Non-pigmented ciliary epithelial cell (primary cell): ENCODE results near the gene ARFIP1.
"Not testable (repeated sequence)": the region's sequence is repeated elsewhere in the genome, so short reads cannot be mapped to it uniquely, and the experiment has no call there.

Experiments
- DNase-seq: peaks from one replicate; pipeline ENCODE4 v3.0.0-alpha.2; 2010; ENCODE audit warnings: low read depth

The ARFIP1 gene

DNA sequence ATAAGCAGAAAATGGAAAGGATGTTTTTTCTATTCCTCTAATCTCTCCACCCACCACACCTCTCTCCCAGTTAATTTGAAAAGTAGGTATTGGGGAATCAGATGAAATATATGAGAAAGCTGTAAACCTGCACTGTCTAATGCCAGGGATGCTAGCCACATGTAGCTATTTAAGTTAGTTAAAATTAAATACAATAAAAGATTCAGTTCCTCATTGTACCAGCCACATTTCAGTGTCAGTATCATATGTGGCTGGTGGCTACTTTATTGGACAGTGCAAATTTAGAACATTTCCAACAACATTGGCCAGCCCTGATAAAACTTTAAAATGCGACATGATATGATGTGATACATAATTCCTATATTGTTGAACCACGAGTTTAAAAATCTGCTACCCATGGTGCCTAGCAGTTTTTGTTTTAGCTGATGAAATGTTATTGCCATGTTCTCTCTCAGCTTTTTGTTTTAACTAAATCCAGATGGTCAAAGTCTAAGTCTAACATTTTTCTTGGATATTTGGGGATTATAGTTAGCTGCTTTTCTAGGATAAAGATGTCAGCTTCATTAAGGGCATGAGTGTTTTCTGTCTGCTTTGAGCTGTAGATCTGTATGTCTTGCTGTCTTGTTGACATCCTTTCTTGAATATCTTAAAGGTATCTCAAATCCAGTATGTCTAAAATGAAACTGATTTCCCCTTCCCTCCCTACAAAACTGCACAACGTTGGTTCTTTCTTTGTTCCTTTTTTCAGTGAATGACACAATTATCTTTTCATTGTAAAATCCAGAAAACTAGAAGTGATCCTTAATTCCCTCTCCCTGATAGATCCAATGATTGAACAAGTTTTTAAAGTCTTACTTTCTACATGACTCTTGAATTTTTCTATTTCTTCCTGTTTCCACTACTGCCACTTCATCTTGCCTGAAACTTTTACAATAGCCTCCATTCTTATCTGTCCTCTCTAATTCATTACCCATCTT lies 6.2 kb downstream of the ARFIP1 start:
- no peak for DNase-seq

- no peak for DNase-seq
These were observed 6.9 kb downstream of the ARFIP1 start for GRCh38 chr4:152786627-152787026.

DNA sequence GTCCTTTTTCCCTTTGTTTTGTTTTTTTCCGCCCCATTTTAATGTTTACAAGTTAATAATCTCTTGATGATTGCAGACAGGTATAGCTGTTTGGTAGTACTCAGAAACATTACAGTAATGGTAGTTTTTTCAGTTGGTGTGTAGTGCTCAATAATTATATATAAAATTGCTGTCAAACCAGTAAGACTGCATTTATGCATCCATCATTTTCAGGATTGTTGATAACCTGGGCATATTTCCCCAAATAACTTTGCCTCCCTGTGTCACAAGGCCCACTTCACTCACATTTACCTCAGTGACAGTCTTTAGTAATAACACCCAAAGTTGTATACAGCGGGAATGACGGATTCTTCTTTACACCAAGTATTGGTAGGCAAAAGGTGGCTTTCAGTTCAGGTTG lies 16.1 kb downstream of the ARFIP1 start:
- no peak for DNase-seq

- no peak for DNase-seq
These were observed 23.8 kb downstream of the ARFIP1 start for GRCh38 chr4:152803541-152803940.

- DNase-seq, result no peak
These were observed 25.4 kb downstream of the ARFIP1 start for GRCh38 chr4:152805071-152805650.

- no peak for DNase-seq
These were observed 26.1 kb downstream of the ARFIP1 start for GRCh38 chr4:152805818-152806217.

DNA sequence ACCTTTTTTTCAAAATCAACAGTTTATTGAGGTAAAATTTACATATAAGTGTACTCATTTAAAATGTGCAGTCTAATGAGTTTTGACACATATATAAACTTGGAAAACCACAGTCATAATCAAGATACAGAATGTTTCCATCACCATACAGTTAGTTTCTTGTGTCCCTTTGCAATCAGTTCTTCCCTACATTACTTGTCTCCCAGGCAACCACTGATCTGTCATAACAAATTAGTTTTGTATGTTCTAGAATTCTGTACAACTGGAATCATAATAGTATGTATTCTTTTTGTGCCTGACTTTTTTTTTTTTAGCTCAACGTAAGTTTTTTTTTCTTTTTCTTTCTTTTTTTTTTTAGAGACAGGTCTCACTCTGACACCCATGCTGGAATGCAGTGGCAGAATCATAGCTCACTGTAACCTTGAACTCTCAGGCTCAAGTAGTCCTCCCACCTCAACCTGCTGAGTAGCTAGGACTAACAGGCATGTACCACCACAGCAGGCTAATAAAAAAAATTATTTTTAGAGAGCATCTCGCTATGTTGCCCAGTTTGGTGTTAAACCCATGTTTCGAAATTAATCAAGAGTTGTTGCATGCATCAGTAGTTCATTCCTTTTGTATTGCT lies 26.9 kb downstream of the ARFIP1 start:
- DNase-seq, result no peak

- DNase-seq, result no peak
These were observed 27.6 kb downstream of the ARFIP1 start for GRCh38 chr4:152807294-152807829.

GRCh38 chr4:152808670-152809069 lies 28.9 kb downstream of the ARFIP1 start:
- no peak for DNase-seq

DNA sequence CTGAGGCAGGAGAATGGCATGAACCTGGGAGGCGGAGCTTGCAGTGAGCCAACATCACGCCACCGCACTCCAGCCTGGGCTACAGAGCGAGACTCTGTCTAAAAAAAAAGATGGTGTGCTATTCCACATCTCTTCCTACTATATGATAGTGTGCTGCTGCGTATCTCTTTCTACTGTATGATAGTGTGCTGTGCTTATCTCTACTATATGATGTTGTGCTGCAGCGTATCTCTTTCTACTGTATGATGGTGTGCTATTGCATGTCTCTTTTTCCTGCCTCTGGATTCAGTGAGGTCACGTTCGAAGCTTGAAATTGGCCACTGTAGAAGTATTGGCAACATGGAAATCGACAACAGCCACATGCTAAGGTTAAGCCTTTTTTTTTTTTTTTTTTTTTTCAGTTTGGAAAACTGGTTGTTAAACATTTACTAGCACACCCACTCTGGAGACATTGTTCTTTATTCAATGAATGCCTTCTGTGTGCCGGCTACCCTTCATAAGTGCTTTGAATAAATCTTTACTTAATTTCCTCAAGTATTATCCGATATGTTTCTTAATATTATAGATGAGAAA lies 31.0 kb downstream of the ARFIP1 start:
- DNase-seq, result no peak

GRCh38 chr4:152815078-152815477 lies 35.3 kb downstream of the ARFIP1 start:
- DNase-seq, result no peak

DNA sequence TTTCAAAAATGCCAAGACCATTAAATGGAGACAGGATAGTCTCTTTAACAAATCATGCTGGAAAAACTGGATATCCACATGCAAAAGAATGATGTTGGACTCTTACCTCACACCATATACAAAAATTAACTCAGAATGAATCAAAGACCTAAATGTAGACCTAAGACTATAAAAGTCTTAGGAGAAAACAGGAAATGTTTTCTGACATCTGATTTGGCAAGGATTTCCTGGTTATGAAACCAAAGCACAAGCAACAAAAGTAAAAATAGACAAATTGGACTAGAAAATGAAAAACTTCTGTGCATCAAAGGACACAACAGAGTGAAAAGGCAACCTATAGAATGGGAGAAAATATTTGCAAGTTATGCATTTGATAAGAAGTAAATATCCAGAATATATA lies 37.6 kb downstream of the ARFIP1 start:
- DNase-seq, result no peak

DNA sequence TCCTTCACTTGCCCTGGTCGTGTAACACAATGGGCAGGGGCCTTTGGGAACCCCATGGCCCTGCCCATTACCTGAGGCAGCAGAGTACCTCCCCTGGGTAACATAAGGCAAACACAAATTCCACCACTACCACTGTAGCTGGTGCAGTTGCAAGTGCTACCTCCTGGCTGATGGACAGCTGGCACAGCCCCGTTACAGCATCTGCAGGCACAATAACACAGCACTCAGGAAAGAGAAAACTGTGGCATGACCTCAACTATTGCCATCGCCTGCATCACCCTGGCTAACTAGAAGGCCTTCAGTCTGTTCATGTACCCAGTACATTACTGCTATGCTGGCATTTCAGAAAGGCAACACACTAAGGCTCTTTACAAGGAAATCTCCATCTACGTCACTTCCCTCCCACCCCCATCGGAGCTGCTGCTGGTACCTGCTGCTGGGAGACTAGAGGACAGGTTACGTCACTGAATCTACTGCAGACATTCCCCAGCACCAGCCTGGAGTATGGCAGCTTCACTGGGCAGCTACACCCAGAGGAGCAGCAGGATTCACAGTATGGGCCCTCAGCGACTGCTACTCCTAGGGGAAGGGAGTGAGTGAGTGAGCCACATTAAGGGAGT lies 39.4 kb downstream of the ARFIP1 start:
- DNase-seq, result no peak

- no peak for DNase-seq
These were observed 40.3 kb downstream of the ARFIP1 start for GRCh38 chr4:152820073-152820472.

GRCh38 chr4:152822323-152822722 lies 42.6 kb downstream of the ARFIP1 start:
- DNase-seq, result no peak

GRCh38 chr4:152824561-152824960 lies 44.8 kb downstream of the ARFIP1 start:
- no peak for DNase-seq

DNA sequence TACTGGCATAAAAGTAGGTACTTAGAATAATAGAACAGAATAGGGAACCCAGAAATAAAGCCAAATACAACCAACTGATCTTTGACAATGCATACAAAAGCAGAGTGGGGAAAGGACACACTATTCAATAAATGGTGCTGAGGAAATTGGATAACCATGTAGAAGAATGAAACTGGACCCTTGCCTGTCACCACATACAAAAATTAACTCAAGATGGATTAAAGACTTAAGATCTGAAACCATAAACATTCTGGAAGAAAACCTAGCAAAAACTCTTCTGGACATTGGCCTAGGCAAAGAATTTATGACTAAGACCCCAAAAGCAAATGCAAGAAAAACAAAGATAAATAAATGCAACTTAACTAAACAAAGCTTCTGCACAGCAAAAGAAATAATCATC lies 45.6 kb downstream of the ARFIP1 start:
- no peak for DNase-seq

DNA sequence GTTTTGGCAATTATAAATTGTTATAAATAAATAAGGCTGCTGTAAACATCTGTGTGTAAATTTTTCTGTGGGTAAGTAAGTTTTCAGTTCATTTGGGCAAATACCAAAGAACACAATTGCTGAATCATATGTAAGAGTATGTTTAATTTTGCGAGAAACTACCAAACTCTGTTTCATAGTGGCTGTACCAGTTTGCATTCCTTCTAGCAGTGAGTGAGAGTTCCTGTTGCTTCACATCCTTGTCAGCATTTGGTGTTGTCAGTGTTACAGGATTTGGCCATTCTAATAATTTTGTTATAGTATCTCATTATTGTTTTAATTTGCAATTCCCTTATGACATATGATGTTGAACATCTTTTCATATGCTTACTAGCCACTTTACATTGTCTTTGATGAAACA lies 48.4 kb downstream of the ARFIP1 start:
- DNase-seq, result no peak

DNA sequence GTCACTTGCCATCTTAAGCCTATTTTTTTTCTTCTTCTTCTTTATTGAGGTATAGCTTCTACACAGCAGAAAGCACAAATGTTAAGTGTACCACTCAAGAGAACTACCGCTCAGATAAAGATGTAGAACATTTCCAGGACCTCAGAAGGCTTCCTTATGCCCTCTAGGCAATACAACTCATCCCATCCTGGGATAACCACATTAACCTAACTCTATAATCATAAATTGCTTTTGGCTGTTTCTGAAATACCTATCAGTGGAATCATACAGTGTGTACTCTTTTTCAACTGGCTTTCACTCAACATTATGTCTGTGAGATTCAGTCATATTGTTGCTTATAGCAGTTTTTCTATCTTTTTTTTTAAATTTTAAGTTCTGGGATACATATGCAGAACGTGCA lies 51.7 kb downstream of the ARFIP1 start:
- no peak for DNase-seq

GRCh38 chr4:152836936-152837335 lies 57.2 kb downstream of the ARFIP1 start:
- DNase-seq, result no peak

DNA sequence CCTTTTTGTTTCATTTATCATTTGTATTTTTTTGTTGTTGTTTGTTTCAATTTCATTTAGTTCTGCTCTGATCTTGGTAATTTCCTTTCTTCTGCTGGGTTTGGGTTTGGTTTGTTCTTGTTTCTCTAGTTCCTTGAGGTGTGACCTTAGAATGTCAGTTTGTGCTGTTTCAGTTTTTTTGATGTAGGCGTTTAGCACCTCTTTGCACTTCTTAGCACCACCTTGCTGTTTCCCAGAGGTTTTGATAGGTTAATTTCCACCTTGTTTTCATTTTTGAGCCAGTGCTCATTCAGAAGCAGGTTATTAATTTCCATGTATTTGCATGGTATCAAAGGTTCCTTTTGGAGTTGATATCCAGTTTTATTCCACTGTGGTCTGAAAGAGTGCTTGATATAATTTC lies 60.0 kb downstream of the ARFIP1 start:
- DNase-seq, result not testable (repeated sequence)

- no peak for DNase-seq
These were observed 63.8 kb downstream of the ARFIP1 start for GRCh38 chr4:152843481-152844090.
